GM18951 (cell line): ENCODE measurements around the gene OXER1.

ENCODE experiments used
- POLR2A ChIP-seq: IDR thresholded peaks from 4 replicates; pipeline ENCODE4 v1.6.1; 2011; ENCODE audit warnings: mild to moderate bottlenecking; ENCODE audit not compliant: insufficient read length, insufficient read depth; ENCODE audit errors: extremely low read depth
- in situ Hi-C: fragments of 300-500 bp; cut with MboI; formaldehyde crosslinking; loops from one replicate; pipeline ENCODE4 v1.12.0; 2022; ENCODE audit warnings: low sequenced_read_pairs, mixed read lengths, inconsistent platforms; ENCODE audit not compliant: unreplicated experiment

The OXER1 gene

DNA sequence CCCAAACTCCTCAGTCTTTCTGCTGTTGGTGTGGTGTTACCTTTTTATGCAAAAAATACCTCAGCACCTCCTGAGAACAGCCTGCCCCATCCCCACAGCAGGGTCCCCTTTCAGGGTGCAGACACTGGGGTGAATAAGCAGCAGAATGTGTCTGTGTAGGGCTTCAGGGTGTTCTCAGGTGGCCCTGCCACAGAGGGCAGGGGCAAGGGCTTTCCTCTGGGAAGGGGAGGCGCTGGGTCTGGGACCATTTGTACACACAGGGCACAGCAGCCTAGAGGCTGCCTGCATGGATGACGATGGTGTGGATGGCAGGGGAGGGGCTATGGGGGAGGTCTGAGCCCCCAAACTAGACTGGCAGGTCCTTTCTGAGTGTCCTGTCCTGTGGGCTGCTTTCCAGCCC is 25.8 kb upstream of the OXER1 start:
- no peak for TF ChIP-seq POLR2A
- in situ Hi-C loops: no loop called here

DNA sequence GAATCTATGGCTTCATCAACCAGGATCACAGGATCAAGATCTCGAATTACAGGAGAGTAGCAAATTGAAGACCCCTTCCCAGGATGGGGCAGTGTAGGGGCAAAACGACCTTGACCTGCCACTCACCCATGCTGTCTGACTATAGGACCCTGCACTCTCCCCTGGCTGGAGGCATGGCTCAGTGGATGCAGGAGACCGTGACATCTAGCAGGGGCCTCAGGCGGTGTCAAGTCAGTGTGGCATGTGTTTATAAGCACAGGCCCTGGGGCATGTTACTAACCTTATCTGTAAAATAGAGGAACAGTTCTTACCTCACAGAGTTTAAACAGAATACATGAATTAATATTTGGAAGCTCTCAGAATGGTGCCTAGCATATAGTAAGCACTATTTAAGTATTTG is 24.9 kb upstream of the OXER1 start:
- in situ Hi-C loops: no loop called here
- TF ChIP-seq POLR2A: no peak

DNA sequence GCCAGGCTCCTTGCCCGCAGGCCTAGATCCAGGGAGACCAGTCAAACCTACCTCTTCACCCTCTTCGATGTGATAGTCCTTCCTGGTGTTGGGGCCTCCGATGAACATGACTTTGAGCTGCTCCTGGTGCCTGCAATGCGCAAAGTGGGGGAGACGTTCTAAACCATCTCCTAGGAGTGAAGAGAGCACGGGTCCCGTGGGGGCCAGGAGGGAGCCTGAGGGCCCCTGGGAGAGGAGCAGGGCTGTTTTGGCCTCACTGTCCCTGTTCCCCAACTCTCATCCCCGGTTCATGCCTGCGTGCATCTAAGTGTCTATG is 24.5 kb upstream of the OXER1 start:
- in situ Hi-C loops: no loop called here
- no peak for TF ChIP-seq POLR2A

DNA sequence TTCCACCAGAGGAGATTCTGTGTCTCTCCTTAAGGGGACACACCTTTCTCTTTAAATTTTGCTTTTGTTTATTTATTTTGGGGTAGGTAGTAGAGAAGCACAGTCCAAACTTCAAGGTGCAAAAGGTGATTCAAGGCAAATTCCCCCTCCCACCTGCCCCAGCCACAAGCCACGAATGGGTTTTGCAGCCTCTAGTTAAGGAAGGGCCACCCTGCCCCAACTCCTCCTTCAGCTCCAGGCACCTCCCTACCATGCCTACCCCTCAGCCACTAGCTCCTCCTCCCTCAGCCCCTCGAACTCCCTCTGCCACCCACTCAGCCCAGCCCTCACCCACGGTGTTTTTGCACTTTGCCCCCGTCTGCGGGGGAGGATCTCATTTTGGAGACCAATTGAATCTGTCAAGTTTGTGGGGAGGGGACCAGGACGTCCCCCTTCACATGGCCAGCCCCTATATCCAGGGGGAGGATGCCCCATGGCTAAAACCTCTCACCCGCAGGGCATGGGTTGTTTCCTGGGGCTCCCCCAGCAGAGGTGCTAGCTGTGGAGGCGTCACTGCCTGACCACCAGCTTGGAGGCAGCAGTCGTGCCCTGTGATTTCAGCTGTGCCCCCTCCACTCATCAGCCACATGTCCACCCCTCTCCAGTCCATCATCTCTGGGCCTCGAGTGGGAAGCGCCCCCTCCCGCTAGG is 24.0 kb upstream of the OXER1 start:
- in situ Hi-C loops: no loop called here
- TF ChIP-seq POLR2A: no peak

DNA sequence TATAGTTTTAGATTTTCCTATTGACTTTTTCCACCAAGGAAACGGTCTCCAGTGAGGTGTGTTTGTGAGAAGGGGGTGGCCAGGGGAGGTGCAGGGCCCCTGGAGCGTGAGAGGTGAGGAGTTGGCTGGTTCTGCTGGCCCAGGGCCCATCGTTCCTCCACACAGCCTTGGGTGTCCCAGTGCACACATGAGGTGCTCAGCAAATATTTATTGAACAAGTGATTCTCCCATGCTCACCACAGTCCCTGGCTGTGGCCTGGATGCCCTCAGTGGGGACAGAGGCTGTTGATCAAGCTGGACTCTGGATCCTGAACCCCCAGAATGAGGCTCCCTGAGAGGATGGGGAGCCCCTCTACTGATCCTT is 23.5 kb upstream of the OXER1 start:
- in situ Hi-C loops: no loop called here
- no peak for TF ChIP-seq POLR2A

DNA sequence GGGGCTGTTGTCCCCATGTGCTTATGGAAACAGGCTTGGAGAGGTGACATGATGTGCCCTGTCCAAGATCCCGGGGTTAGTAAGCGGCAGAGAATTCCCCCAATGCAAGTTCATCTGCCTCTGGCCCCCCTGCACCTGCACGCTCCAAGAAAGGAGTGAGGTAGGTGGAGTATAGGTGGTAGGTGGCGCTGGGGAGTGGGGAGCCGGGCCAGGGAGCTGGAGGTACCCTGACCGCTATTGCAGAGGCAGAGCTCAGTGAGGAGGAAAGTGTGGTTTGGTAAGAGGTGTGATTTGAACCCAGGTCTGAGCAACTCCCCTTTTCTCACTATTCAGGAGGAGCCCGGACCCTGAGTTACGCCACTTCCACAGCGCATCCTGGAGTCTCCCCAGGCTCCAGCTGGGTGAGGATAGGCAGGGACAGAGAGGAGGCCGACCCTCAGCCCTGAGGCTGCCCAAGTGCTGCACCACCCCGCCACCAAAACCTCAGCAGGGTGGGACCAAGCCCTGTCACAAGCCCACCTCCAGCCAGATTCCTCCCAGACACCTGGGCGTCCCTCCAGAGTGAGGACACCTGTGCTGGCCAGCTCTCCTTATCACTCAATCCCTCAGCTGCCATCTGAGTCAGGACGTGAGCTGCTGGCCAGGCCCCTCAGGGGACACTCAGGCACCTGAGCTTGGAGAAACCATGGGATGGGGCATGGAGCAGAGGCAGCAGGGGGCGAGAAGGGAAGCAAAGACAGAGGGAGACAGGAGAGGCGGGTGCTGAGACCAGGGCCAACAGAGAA is 22.8 kb upstream of the OXER1 start:
- TF ChIP-seq POLR2A: no peak
- in situ Hi-C loops: no loop called here

DNA sequence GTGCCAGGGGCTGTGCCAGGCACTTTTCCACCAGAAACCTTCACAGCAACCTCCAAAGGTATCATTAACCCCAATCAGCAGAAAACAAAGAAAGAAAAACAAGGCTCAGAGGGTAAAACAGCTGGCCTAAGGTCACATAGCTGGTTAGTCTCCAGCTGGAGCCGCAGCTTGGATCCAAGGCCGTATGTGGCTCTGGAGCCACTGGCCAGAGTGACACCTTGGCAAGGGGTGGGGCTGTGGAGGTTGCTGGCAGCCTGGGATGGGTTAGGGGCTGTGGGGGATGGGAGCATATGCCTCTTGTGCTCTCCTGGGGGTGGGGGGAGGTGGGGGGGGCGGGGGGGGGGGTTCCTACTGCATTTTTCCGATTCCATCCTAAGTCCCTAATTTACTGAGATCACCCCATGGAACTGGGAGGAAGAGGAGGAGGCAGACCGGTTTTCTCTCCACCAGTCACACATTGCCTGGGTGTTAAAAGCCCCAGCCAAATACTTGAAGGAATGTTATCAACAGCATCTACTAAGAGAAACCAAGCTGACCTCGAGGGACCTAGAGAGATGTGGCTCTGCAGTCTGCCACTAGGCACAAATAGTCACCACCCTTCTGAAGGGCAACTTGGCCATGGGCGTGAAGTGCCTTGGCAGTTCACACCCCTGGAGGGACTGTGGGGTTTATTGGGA is 20.4 kb upstream of the OXER1 start:
- TF ChIP-seq POLR2A: no peak
- in situ Hi-C loops: no loop called here

DNA sequence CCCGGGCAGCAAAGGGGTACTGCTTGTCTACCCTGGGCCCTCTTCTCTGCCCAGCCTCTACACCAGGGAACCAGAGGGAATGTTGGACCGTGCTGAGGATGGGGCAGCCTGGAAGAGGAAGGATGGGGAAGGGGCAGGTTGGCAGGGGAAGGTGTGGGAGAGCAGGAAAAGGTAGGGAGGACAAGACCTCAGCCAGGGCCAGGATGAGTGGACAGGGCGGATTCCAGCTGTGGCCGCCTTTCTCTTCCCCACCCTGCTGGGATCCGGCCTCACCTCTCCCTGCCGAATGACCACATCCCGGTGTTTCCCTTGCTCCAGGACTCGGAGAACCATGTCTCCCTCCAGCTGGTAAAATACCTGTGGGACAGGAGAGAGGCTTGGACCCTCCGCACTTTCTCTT is 19.6 kb upstream of the OXER1 start:
- TF ChIP-seq POLR2A: no peak
- in situ Hi-C loops: no loop called here

DNA sequence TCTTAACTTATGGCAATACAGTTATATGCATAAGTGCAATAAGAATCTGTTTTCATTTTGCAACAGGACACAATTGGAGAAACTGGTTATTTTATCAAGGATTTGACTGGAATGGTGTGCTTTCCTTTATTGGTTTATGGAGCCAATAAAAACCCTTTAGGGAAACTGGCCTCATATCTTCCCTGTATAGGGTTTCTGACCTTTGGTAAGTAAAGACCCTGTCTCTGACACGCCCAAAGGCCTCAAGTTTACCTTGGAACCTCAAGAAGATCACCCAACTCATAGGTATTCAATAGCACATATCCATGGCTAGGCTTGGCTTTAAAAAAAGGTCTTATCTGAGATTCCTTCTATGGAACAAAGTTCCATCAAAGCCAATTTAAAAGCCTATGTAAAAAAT is 17.2 kb upstream of the OXER1 start:
- no peak for TF ChIP-seq POLR2A
- in situ Hi-C loops: no loop called here

DNA sequence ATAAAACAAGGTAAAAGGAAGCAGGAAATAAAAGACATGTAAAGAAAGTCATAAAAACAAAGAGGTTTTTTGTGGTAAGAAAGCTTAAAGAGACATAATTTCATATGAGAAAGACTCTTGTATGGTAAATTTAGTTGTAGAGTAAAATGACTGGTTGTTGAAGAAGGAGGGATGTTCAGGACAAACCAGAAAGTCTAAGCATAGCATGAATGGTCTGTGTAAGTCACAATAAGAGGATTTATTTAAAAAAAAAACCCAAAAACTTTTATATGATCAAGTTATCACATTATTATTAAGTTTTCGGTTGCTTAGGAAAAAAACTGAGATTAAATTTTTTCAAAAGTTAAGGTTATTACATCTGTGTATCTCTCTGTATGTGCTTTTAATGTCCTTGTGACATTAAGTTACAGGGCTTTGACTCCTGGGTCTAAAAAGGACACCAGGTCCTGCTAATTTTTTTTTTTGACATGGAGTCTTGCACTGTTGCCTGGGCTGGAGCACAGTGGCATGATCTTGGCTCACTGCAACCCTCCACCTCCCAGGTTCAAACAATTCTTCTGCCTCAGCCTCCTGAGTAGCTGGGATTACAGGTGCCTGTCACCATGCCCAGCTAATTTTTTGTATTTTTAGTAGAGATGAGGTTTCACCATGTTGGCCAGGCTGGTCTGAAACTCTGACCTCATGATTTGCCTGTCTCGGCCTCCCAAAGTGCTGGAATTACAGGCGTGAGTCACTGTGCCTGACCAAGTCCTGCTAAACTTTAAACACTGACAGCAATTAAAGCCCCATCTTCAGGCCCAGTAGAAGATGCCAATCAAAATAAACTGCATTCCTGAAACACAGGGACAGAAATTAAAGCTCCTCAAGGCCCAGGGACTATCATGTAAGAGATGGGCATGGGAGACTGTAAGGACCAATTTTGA is 14.2 kb upstream of the OXER1 start:
- TF ChIP-seq POLR2A: no peak
- in situ Hi-C loops: no loop called here

DNA sequence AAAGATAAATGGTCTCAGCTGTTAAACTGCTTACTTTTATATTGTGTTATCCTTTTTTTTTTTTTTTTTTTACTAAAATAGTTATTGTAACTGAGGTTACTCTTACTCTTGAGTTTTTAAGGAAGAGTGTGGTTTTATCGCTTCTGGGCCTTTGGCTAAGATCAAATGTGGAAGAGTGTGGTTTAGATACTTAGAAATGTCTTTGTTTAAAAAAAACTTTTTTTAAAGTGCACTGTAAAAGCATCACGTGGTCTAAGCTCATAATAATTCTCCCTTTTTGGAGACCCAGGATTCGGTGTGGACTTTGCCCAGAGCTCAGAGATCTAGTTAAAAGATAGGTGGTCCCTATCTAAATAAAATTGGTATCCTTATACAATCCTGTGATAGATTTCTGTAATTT is 11.9 kb upstream of the OXER1 start:
- in situ Hi-C loops: no loop called here
- no peak for TF ChIP-seq POLR2A

DNA sequence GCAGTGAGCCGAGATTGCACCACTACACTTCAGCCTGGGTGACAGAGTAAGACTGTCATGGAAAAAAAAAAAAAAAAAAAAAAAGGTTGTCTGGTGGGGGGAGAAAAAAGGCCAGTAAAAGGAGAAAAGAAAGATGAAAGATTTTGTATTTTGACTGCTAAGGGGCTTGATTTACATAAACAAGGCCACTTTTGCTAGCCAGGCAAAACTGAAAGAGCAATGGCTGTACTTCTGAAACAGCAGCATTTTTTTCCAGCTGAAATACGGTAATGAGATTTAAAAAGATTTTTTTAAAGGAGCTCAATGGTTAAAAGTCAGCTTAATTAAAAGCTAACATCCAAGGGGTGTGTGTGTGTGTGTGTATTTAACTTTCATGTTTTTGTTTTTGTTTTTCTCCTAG is 11.3 kb upstream of the OXER1 start:
- in situ Hi-C loops: no loop called here
- TF ChIP-seq POLR2A: no peak

DNA sequence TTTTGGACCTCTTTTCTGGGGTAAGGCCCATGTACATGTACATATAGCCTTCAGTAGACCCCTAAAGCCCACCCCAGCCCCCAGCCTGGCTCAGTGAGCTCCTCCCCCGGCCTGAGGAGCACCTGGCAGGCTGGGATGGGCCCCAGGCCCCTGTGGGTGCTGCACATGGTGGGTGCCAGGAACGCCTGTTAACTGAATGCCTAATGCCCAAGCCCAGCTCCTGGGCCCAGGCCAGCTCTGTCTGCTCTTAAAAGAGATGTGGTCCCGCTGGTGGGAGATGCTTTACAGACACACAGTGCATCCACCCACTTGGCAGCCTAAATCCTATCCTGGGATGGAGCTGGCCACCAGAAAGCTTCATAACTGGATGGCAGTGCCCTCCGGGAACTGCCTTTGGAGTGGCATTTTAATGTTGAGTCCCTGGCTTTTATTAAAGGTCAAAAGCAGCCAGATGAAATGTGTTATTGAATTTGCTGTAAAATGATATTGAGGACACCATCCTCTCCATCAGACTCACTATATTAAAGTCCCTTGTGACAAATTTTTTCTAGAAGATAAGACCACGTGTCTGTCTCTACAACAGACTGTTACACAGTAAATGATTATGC is 7.7 kb upstream of the OXER1 start:
- TF ChIP-seq POLR2A: no peak
- in situ Hi-C loops: no loop called here
